ENCODE data around the gene IFNL1.
"Not testable (repeated sequence)": the region's sequence is repeated elsewhere in the genome, so short reads cannot be mapped to it uniquely, and the experiment has no call there.

IFNL1 gene

DNA sequence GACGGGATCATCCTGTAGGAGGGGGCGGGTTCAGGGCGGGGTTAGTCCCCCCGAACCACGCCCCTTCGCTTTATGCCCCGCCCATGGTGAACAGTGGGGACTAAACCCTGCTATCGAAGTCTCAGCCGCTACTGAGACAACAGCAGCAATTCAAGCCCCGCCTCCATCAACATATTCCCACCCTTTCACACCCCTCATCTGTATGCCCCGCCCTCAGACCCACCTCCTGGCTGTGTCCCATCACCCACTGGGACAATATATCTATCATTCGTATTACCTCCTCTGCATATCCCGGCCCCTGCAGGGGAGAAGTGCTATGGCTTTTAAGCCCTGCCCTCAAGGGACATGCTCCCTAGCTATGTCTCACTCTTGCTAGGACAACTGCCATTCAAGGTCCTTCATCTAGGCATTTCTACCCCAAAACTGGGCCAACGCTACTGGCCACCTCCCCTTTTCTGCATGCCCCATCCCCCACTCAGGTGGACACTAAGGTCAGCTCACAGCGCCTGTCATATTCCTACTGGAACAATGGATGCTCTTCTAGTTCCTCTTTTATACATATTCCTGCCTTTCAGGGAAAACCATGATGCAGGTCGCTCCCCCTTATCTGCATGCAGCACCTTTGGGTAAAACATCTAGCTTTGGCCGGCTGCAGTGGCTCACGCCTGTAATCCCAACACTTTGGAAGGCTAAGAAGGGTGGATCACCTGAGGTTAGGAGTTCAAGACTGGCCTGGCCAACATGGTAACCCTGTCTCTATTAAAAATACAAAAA, 12.5 kb downstream of the IFNL1 start:
- DNase-seq (ENCODE audit: low read depth, low spot score) = no peak

- not testable (repeated sequence) for DNase-seq (ENCODE audit: low read depth, low spot score)
These were observed 13.1 kb downstream of the IFNL1 start for GRCh38 chr19:39309305-39309670.

GRCh38 chr19:39310558-39311311, 14.5 kb downstream of the IFNL1 start:
- DNase-seq (ENCODE audit: low read depth, low spot score) = no peak

DNA sequence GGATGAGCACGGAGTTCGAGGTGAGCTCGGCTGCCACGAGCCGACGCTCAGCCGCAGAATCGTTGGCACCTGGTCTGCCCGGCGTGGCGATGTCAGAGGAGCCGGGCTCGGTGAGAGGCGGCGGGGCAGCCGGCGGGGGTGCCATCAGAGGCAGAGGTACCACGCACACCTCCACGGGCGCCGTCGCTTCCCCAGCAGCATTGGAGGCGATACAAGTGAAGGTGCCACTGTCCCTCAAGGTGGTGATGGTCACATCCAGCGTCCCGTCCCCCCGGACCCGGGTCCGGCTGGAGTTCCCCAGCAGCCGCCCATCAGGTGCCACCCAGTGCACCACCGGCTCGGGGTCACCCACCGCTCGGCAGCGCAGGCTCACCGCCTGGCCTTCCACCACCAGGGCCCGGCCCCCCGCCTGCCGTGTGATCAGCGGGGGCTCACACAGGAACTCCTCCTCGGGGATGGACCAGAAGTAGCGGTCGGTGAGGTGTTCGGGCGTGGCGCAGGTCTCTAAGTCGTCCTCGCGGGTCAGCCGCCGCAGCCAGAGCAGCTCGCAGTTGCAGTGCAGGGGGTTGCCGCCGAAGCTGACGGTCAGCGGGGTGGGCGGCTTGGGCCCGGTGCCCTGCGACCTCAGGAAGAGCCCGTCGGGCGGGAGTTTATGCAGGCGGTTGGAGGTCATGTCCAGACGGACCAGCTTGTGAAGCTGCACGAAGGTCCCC, 18.0 kb downstream of the IFNL1 start:
- DNase-seq (ENCODE audit: low read depth, low spot score) = no peak

GRCh38 chr19:39315933-39316332, 19.7 kb downstream of the IFNL1 start:
- DNase-seq (ENCODE audit: low read depth, low spot score) = no peak

DNA sequence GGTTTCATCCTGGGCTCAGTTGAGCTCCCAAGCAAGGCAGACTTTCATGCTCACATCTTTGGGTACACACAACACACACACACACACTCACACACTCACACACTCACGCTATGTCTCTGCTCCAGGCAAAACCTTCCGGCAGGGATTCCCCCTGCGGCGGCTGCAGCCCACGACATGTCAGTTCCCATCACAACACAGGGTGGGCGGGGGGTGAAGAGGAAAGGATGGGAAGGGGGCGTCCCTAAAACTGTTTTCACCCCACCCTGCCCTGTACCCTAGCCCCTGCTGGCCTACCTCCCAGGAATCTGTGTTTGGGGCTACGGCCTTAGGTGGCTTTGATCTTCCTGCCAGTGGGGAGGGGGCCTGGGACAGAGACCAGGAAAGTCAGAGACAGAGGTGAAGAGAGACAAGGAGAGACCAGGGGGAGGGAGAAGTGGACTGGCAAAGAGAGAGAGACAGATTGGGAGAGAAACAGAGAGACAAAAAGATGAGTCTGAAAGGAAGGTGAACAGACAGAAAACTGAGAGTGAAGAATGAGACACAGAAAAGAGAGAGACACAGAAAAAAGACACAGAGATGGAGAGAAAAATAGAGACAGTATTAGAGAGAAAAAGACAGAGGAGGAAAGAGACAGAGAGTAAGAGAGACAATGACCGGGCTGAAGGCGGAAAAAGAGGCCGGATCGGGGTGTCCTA, 20.6 kb downstream of the IFNL1 start:
- DNase-seq (ENCODE audit: low read depth, low spot score) = no peak

- DNase-seq (ENCODE audit: low read depth, low spot score) = no peak
These were observed 21.3 kb downstream of the IFNL1 start for GRCh38 chr19:39317476-39317875.

- DNase-seq (ENCODE audit: low read depth, low spot score) = no peak
These were observed 21.9 kb downstream of the IFNL1 start for GRCh38 chr19:39318071-39318470.

- no peak for DNase-seq (ENCODE audit: low read depth, low spot score)
These were observed 22.5 kb downstream of the IFNL1 start for GRCh38 chr19:39318690-39319089.

DNA sequence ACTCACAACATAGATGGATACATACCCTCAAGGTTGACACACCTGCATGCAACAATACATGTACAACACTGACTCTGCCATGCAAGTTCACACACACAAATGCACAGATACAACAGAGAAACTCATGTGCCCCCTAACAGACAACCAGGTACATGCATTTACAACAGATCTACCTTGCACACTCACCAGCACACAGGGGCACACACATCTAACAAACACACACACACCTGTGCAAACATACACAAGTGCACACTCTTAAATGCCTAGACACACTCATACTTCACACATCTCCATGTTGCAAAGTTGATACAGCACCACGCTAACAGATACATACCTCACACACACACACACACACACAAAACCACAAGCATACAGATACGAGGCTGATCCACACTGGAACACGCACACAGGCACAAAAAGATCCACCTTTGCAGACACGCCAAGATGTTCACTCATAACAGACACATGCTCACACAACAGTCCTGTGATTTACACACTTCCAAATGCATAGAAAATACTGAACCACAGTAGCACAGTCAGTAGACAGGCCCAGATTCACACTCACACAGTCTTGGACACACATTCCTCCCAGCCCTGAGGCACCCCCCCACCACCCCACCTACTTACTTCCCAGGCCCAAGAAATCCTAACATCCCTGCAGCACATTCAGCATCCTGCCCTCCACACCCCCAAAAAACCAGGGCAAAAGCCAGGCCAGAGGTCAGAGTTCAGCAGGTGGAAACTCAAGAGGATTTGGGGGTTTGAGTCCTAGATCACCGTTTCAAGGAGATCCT, 23.1 kb downstream of the IFNL1 start:
- DNase-seq (ENCODE audit: low read depth, low spot score) = no peak

GRCh38 chr19:39319892-39320248, 23.7 kb downstream of the IFNL1 start:
- DNase-seq (ENCODE audit: low read depth, low spot score) = no peak

- no peak for DNase-seq (ENCODE audit: low read depth, low spot score)
These were observed 25.1 kb downstream of the IFNL1 start for GRCh38 chr19:39321117-39321831.

DNA sequence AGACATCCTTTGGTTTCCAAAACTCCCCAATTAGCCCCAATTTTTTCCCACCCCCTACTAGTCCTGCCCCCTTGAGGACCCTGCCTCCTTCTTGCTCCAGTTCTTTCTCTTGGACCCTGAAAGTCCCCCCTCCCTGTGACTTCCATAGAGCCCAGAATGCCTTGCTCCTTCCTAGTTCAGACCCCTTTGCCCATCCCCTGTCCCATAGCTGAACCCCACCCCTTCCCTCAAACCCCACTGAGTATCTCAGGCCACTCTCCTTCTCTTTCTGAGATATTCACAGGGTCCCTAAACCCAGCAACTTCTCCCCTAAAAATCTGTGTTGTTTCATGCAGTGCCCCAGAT, 25.6 kb downstream of the IFNL1 start:
- no peak for DNase-seq (ENCODE audit: low read depth, low spot score)

- no peak for DNase-seq (ENCODE audit: low read depth, low spot score)
These were observed 28.1 kb downstream of the IFNL1 start for GRCh38 chr19:39324242-39324842.

DNA sequence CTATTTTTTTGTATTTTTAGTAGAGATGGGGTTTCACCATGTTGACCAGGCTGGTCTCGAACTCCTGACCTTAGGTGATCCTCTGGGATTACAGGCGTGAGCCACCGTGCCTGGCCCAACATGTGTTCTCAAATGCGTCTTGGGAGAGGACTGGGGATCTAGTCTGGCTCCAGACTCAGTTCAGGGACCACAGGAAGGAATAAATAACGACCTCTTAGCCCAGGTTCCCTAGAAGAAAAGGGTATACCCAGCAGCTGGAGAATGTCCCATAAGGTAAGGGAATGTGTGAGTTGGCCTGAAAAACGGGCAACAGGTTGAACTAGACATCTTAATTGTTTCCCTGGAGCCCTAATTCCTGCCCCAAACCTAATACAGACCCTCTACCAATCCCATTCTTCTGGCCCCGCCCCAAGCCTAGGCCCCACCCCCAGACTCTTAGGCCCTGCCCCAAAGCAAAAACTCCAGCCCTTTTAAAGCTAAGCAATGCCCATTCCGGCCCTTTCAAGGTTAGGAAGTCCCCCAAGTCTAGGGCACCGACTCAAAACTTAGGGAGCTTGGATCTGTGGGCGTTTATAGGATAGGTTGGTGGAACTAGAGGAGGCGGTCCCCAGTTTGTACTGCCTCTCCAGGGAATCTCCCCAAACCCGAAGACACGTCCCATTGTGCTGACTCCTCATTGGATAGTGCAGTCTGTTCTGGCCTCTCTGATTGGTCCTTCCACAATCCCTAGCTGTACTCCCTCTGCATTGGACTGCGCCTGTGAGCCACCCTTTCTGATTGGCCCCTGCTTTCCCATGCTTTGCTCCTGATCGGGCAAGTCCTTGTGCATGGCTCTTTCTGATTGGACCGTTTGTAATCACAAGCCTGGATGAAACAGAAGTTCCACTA, 29.8 kb downstream of the IFNL1 start:
- no peak for DNase-seq (ENCODE audit: low read depth, low spot score)

- no peak for DNase-seq (ENCODE audit: low read depth, low spot score)
These were observed 31.3 kb downstream of the IFNL1 start for GRCh38 chr19:39327363-39328045.

- DNase-seq (ENCODE audit: low read depth, low spot score) = no peak
These were observed 32.0 kb downstream of the IFNL1 start for GRCh38 chr19:39328046-39328705.

DNA sequence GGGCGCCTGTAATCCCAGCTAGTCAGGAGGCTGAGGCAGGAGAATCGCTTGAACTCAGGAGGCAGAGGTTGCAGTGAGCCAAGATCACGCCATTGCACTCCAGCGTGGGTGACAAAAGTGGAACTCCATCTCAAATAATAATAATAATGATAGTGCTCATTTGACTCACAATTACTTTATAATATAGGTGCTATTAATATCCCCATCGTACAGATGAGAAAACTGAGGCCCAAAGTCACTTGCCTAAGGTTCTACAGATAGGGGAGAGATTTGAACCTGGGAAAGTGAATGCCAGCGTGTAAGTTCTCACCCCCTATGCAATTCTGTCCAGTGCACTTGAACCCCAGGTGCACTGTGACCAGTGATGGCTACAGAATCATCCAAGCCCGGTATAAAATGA, 33.7 kb downstream of the IFNL1 start:
- no peak for DNase-seq (ENCODE audit: low read depth, low spot score)
